ENCODE data around the gene USP5.
A peak's percentile ranks its signal among the peaks of the same experiment; 100 is the strongest.

The USP5 gene

DNA sequence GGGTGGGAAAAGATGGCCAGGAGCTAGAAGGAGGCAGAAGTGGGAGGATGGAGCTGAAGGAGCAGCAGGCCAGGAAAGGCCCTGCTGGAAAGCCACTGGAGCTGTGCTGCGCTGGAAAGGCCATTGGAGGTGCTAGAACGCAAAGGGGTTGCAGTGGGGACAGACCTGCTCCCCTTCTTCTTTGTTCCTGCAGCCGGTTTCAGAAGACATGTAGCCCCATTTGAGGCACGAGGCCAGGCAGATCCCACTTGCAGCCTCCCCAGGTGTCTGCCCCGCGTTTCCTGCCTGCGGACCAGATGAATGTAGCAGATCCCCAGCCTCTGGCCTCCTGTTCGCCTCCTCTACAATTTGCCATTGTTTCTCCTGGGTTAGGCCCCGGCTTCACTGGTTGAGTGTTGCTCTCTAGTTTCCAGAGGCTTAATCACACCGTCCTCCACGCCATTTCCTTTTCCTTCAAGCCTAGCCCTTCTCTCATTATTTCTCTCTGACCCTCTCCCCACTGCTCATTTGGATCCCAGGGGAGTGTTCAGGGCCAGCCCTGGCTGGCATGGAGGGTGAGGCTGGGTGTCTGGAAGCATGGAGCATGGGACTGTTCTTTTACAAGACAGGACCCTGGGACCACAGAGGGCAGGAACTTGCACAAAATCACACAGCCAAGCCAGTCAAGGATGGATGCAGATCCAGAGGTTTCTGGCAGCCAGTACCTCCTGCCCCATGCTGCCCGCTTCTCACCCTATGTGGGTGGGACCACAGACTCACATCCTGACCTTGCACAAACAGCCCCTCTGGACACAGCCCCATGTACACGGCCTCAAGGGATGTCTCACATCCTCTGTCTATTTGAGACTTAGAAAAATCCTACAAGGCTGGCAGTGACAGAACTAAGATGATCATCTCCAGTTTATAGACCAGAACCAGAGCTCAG, 32.6 kb upstream of the USP5 start:
- no peak for DNase-seq (ENCODE audit: low read depth, low spot score)
- no peaks in the 10 kb centered on the region for H3K36me3 ChIP-seq (ENCODE audit: control insufficient read depth, insufficient read depth, low read length)
- peaks cover 19% of the 10 kb centered on the region for H3K4me1 ChIP-seq (ENCODE audit: control insufficient read depth, insufficient read depth, low read length)
- no peaks in the 10 kb centered on the region for H3K27me3 ChIP-seq (ENCODE audit: control insufficient read depth, insufficient read depth, low read length)
- no peaks in the 10 kb centered on the region for H3K9me3 ChIP-seq (ENCODE audit: control insufficient read depth, insufficient read depth, low read length)
- no peak overlapping the region for H3K4me3 ChIP-seq (ENCODE audit: low read length)
- no peak overlapping the region for H3K27ac ChIP-seq (ENCODE audit: low read length)
- no CpG with 5 or more reads among the region's 13 CpGs for WGBS (ENCODE audit: insufficient coverage, insufficient read length)

- no peak for DNase-seq (ENCODE audit: low read depth, low spot score)
- H3K4me3 ChIP-seq (ENCODE audit: low read length) = no peak overlapping the region
- peaks cover 20% of the 10 kb centered on the region for H3K4me1 ChIP-seq (ENCODE audit: control insufficient read depth, insufficient read depth, low read length)
- no peaks in the 10 kb centered on the region for H3K9me3 ChIP-seq (ENCODE audit: control insufficient read depth, insufficient read depth, low read length)
- no peaks in the 10 kb centered on the region for H3K36me3 ChIP-seq (ENCODE audit: control insufficient read depth, insufficient read depth, low read length)
- H3K27ac ChIP-seq (ENCODE audit: low read length) = no peak overlapping the region
- no peaks in the 10 kb centered on the region for H3K27me3 ChIP-seq (ENCODE audit: control insufficient read depth, insufficient read depth, low read length)
- WGBS (ENCODE audit: insufficient coverage, insufficient read length) = no CpG with 5 or more reads among the region's 5 CpGs
These were observed 31.8 kb upstream of the USP5 start for GRCh38 chr12:6820166-6820565.

DNA sequence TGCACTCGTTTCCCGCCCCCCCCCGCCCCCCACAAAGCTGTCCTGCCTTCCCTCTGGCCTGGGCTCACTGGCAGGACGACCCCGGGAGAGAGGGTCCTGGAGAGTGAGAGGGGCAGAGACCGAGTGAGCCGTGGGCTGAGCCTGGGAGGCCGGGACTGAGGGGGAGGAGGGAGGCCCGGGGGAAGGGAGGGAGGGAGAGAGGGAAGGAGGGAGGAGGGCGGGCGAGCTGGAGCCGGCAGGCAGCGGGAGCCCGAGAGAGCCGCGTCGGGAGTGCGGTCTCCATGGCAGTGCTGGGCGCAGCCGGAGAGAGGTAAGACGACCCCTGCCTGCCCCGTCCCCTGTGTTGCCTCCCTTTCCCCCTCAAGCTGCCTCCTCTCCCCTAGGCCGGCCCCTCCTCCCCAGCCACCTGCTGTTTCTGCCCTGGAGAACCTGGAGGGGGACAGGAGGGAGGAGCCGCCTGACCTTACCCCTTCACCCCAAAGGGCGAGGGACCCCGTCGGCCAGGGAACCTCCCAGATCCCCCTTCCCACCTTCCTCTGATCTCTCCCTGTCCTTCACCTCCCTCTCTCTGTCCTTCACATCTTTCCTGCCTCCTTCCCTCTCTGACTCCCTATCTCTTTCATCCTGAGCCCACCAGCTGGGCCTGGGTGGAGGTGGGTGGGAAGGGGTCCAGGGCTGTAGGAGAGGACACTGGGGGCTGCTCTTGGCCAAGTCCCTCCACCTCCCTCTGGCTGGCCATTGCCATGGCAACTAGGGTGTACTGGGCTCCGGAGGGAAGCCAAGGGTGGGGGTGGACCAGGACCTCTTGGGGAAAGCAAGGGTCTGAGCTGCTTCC, 30.1 kb upstream of the USP5 start, which contains the start of gene GPR162:
Gene GPR162, plus strand, starts transcription at position 231 of the 835 bp plus-strand sequence. CDS start 2,078 bp downstream, outside the sequence.
- no peak for DNase-seq (ENCODE audit: low read depth, low spot score)
- peaks cover 22% of the 10 kb centered on the region for H3K4me1 ChIP-seq (ENCODE audit: control insufficient read depth, insufficient read depth, low read length)
- H3K27ac ChIP-seq (ENCODE audit: low read length) = no peak within 1 kb of the TSS

DNA sequence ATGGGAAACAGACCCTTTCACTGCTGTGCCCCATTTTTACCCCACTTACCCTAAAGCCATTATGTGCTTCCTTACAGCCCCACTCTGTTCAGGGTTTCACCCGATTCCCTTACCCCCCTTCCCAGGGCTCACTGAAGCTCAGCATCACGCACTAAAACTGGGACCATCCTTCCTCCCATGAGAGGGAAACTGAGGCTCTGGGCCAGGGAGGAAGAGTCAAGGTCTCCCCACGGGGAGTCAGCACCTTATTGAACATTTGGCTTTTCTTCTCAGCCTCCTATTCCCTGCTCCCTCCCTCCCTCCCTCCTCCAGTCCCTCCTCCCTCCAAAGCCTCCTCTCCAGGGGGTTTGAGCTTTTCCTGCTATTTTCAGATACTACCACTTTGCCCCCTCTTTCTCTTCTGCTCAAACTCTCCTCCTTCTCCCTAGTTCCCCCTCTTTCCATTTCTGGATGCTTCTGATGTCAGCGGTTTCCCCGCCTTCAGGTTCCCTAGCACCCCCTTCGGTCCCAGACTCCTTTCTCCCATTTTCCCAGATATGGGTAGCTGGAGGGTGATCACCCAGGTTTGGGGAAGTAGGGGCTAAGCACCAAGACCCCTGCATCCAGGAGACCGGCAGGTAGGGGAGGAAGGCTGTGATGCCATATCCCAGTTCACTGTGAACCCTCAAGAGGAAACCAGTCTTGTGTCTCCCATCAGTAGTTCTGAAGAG, 29.4 kb upstream of the USP5 start:
- whole genome bisulfite sequencing (ENCODE audit: insufficient coverage, insufficient read length) = no CpG with 5 or more reads among the region's 7 CpGs
- Histone ChIP-seq H3K4me3 (ENCODE audit: low read length) (no peak overlapping the region), H3K27ac (ENCODE audit: low read length) (no peak overlapping the region), H3K4me1 (ENCODE audit: control insufficient read depth, insufficient read depth, low read length) (peaks cover 24% of the 10 kb centered on the region), H3K36me3 (ENCODE audit: control insufficient read depth, insufficient read depth, low read length) (no peaks in the 10 kb centered on the region), H3K9me3 (ENCODE audit: control insufficient read depth, insufficient read depth, low read length) (no peaks in the 10 kb centered on the region), H3K27me3 (ENCODE audit: control insufficient read depth, insufficient read depth, low read length) (no peaks in the 10 kb centered on the region)
- DNase-seq (ENCODE audit: low read depth, low spot score) = no peak

More for the DNA sequence above, 30.1 kb upstream of the USP5 start, which contains the start of gene GPR162:
- no CpG with 5 or more reads among the region's 28 CpGs for WGBS (ENCODE audit: insufficient coverage, insufficient read length)
- peak within 1 kb of the TSS; percentile 43 for H3K4me3 ChIP-seq (ENCODE audit: low read length)
- no peaks in the 10 kb centered on the region for H3K36me3 ChIP-seq (ENCODE audit: control insufficient read depth, insufficient read depth, low read length)
- H3K9me3 ChIP-seq (ENCODE audit: control insufficient read depth, insufficient read depth, low read length) = no peaks in the 10 kb centered on the region
- H3K27me3 ChIP-seq (ENCODE audit: control insufficient read depth, insufficient read depth, low read length) = no peaks in the 10 kb centered on the region

DNA sequence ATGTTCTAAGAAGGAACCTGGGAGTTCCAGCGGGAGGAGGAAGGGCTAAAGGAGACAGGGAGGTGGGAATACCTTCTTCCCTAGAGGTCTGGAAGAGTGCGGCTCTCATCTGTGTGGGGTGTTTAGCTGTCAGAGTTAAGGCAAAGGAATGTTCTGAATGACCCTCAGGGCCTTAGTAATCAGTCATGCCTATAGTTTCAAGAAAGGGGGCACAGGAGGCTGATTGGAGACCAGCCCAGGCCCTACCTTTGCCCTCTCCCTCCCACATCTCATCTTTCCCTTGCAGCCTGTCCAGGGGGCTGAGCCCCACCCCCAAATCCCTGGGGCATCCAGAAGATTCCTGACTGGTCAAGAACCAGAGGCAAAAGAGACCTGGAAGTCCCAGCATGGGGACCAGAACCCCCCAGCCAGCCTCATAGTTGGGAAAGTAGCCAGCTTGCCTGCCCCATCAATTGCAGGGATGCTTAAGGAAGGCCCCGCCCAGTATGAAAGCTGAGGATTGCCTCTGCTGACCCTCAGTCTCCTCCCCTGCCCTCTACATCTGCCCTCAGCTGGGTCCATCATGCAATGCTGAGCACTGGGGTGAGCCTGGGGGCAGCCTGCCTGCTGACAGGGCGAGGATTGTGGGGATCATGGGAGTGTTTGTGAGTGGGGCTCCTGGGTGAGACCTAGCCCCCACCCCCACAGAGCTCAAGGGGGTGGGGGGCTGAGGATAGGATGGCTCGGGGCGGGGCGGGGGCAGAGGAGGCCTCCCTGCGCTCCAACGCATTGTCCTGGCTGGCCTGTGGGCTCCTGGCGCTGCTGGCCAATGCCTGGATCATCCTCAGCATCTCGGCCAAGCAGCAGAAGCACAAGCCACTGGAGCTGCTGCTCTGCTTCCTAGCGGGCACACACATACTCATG, 28.5 kb upstream of the USP5 start:
- Histone ChIP-seq H3K27ac (ENCODE audit: low read length) (no peak overlapping the region), H3K36me3 (ENCODE audit: control insufficient read depth, insufficient read depth, low read length) (no peaks in the 10 kb centered on the region), H3K4me3 (ENCODE audit: low read length) (no peak overlapping the region), H3K27me3 (ENCODE audit: control insufficient read depth, insufficient read depth, low read length) (no peaks in the 10 kb centered on the region), H3K9me3 (ENCODE audit: control insufficient read depth, insufficient read depth, low read length) (no peaks in the 10 kb centered on the region), H3K4me1 (ENCODE audit: control insufficient read depth, insufficient read depth, low read length) (peaks cover 20% of the 10 kb centered on the region)
- WGBS (ENCODE audit: insufficient coverage, insufficient read length) = no CpG with 5 or more reads among the region's 12 CpGs
- no peak for DNase-seq (ENCODE audit: low read depth, low spot score)

DNA sequence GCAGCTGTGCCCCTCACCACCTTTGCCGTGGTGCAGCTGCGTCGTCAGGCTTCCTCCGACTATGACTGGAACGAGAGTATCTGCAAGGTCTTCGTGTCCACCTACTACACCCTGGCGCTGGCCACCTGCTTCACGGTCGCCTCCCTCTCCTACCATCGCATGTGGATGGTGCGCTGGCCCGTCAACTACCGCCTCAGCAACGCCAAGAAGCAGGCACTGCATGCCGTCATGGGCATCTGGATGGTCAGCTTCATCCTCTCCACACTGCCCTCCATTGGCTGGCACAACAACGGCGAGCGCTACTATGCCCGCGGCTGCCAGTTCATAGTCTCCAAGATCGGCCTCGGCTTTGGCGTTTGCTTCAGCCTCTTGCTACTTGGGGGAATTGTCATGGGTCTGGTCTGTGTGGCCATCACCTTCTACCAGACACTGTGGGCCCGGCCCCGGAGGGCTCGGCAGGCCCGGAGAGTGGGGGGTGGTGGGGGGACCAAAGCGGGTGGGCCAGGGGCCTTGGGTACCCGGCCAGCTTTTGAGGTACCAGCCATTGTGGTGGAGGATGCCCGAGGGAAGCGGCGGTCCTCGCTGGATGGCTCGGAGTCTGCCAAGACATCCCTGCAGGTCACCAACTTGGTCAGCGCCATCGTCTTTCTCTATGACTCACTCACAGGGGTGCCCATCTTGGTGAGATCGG, 27.7 kb upstream of the USP5 start:
- no peaks in the 10 kb centered on the region for H3K27me3 ChIP-seq (ENCODE audit: control insufficient read depth, insufficient read depth, low read length)
- H3K27ac ChIP-seq (ENCODE audit: low read length) = no peak overlapping the region
- H3K4me1 ChIP-seq (ENCODE audit: control insufficient read depth, insufficient read depth, low read length) = peaks cover 17% of the 10 kb centered on the region
- no peaks in the 10 kb centered on the region for H3K36me3 ChIP-seq (ENCODE audit: control insufficient read depth, insufficient read depth, low read length)
- no peaks in the 10 kb centered on the region for H3K9me3 ChIP-seq (ENCODE audit: control insufficient read depth, insufficient read depth, low read length)
- no peak for DNase-seq (ENCODE audit: low read depth, low spot score)
- WGBS (ENCODE audit: insufficient coverage, insufficient read length) = no CpG with 5 or more reads among the region's 37 CpGs
- no peak overlapping the region for H3K4me3 ChIP-seq (ENCODE audit: low read length)

GRCh38 chr12:6824901-6825381, 27.0 kb upstream of the USP5 start:
- Histone ChIP-seq H3K9me3 (ENCODE audit: control insufficient read depth, insufficient read depth, low read length) (no peaks in the 10 kb centered on the region), H3K27me3 (ENCODE audit: control insufficient read depth, insufficient read depth, low read length) (no peaks in the 10 kb centered on the region), H3K36me3 (ENCODE audit: control insufficient read depth, insufficient read depth, low read length) (no peaks in the 10 kb centered on the region), H3K4me3 (ENCODE audit: low read length) (peak overlapping the region; percentile 8; the same call in 1 of the 2 replicates), H3K27ac (ENCODE audit: low read length) (no peak overlapping the region), H3K4me1 (ENCODE audit: control insufficient read depth, insufficient read depth, low read length) (peaks cover 14% of the 10 kb centered on the region)
- DNase-seq (ENCODE audit: low read depth, low spot score) = no peak
- WGBS (ENCODE audit: insufficient coverage, insufficient read length) = no CpG with 5 or more reads among the region's 12 CpGs

DNA sequence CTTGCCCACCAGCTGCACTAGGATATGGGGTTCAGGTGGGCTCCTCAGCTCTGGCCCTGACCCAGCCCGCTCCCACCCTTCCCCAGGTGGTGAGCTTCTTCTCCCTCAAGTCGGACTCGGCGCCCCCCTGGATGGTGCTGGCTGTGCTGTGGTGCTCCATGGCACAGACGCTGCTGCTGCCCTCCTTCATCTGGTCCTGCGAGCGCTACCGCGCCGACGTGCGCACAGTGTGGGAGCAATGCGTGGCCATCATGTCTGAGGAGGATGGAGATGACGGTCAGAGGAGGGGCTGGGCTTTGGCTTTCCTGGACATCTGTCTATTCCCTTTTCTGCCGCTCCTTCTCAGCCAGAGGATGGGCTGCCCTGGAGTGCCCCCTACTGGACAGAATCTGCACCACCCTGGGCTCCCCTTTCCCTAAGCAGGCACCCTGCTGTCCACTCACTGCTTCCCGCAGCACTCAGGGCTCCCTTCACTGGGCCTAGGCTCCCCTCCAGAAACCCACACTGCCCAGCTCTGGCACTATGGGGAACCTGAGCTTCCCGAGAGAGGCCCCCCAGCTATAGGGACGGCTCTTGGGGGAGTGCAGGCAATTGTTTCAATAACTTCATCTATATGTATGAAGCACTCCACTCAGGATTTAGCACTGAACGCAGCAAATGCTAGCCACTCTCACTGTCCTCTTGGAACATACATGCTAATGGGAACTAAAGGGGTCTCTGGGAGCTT, 26.4 kb upstream of the USP5 start:
- Histone ChIP-seq H3K36me3 (ENCODE audit: control insufficient read depth, insufficient read depth, low read length) (0 out of 2 replicates have a peak, but pooled peaks cover 1% of the 10 kb centered on the region), H3K27me3 (ENCODE audit: control insufficient read depth, insufficient read depth, low read length) (no peaks in the 10 kb centered on the region), H3K4me1 (ENCODE audit: control insufficient read depth, insufficient read depth, low read length) (peaks cover 11% of the 10 kb centered on the region), H3K9me3 (ENCODE audit: control insufficient read depth, insufficient read depth, low read length) (no peaks in the 10 kb centered on the region), H3K4me3 (ENCODE audit: low read length) (peak overlapping the region; percentile 8; the same call in 1 of the 2 replicates), H3K27ac (ENCODE audit: low read length) (no peak overlapping the region)
- DNase-seq (ENCODE audit: low read depth, low spot score) = no peak
- WGBS (ENCODE audit: insufficient coverage, insufficient read length) = no CpG with 5 or more reads among the region's 19 CpGs
